ENCODE measurements around the gene RNF41. TPM values are rescaled to one million over a fixed set of nuclear protein-coding genes. Genes with fewer than 3 reads are reported as not detected.

RNF41 gene
- total RNA-seq, 4 donors from 2014 or later, result 64.4 to 165 (median 109) TPM

GRCh38 chr12:56155256-56155845 is 66.4 kb downstream of the RNF41 start:
- peaks cover 10 to 11% (median 10%) of the 10 kb centered on the region in 4 donors for H3K36me3 ChIP-seq
- H3K9me3 ChIP-seq, result no peaks in the 10 kb centered on the region
- peaks cover 33 to 57% (median 52%) of the 10 kb centered on the region in 4 donors for H3K4me1 ChIP-seq
- intact Hi-C loops (cut with DNase I), result no loop called here
- TF ChIP-seq, protein P1, sequence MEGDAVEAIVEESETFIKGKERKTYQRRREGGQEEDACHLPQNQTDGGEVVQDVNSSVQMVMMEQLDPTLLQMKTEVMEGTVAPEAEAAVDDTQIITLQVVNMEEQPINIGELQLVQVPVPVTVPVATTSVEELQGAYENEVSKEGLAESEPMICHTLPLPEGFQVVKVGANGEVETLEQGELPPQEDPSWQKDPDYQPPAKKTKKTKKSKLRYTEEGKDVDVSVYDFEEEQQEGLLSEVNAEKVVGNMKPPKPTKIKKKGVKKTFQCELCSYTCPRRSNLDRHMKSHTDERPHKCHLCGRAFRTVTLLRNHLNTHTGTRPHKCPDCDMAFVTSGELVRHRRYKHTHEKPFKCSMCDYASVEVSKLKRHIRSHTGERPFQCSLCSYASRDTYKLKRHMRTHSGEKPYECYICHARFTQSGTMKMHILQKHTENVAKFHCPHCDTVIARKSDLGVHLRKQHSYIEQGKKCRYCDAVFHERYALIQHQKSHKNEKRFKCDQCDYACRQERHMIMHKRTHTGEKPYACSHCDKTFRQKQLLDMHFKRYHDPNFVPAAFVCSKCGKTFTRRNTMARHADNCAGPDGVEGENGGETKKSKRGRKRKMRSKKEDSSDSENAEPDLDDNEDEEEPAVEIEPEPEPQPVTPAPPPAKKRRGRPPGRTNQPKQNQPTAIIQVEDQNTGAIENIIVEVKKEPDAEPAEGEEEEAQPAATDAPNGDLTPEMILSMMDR (IDR thresholded peaks at IDR 0.05), result no peak
- TF ChIP-seq POLR2A (IDR thresholded peaks at IDR 0.05; ENCODE audit: low read depth) (no peak), POLR2AphosphoS5 (IDR thresholded peaks at IDR 0.05) (no peak), EP300 (IDR thresholded peaks at IDR 0.05) (no peak)
- no peak for DNase-seq (ENCODE audit: extremely low spot score)
- H3K4me3 ChIP-seq, result no peak overlapping the region
- no peak overlapping the region for H3K27ac ChIP-seq (replicated peaks in 1 of 4)
- 95% methylated on average over 11 of the region's 11 CpGs for WGBS
- no peaks in the 10 kb centered on the region for H3K27me3 ChIP-seq

DNA sequence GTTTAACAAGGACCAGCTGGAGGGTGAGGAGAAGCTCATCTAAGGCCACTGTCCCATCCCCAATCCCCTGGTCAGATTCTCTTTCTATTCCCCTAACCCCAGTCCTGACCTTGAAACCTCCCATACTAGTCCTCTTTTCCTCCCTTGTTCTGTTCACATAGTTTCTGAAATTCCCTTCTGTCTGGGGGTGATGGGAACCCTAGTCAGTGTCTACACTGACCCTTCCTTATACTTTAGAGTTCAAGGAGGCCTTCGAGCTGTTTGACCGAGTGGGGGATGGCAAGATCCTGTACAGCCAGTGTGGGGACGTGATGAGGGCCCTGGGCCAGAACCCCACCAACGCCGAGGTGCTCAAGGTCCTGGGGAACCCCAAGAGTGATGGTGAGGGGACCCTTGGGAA is 66.9 kb downstream of the RNF41 start:
- peaks cover 5 to 7% (median 5%) of the 10 kb centered on the region in 4 donors for H3K36me3 ChIP-seq
- H3K9me3 ChIP-seq, result no peaks in the 10 kb centered on the region
- TF ChIP-seq POLR2AphosphoS5 (IDR thresholded peaks at IDR 0.05) (no peak), POLR2A (IDR thresholded peaks at IDR 0.05; ENCODE audit: low read depth) (no peak), EP300 (IDR thresholded peaks at IDR 0.05) (no peak)
- TF ChIP-seq, protein P1 (IDR thresholded peaks at IDR 0.05), result no peak
- intact Hi-C loops (cut with DNase I), result no loop called here
- DNase-seq (ENCODE audit: extremely low spot score), result no peak
- peaks cover 27 to 52% (median 47%) of the 10 kb centered on the region in 4 donors for H3K4me1 ChIP-seq
- H3K27me3 ChIP-seq, result no peaks in the 10 kb centered on the region
- H3K27ac ChIP-seq (replicated peaks in 1 of 4), result no peak overlapping the region
- WGBS, result 86% methylated on average over 5 of the region's 5 CpGs
- no peak overlapping the region for H3K4me3 ChIP-seq

GRCh38 chr12:56154246-56154771 is 67.4 kb downstream of the RNF41 start:
- H3K27ac ChIP-seq (replicated peaks in 1 of 4), result no peak overlapping the region

GRCh38 chr12:56153678-56154065 is 68.0 kb downstream of the RNF41 start:
- peaks cover 0 to 4% (median 0%) of the 10 kb centered on the region in 4 donors for H3K36me3 ChIP-seq
- WGBS, result 83% methylated on average over 5 of the region's 5 CpGs
- H3K27ac ChIP-seq (replicated peaks in 1 of 4), result no peak overlapping the region
- H3K9me3 ChIP-seq, result no peaks in the 10 kb centered on the region
- no peak for TF ChIP-seq POLR2A (IDR thresholded peaks at IDR 0.05; ENCODE audit: low read depth)
- no peak for TF ChIP-seq EP300 (IDR thresholded peaks at IDR 0.05)
- TF ChIP-seq, protein P1 (IDR thresholded peaks at IDR 0.05), result no peak
- no peak for TF ChIP-seq POLR2AphosphoS5 (IDR thresholded peaks at IDR 0.05)
- no peak for DNase-seq (ENCODE audit: extremely low spot score)
- no peaks in the 10 kb centered on the region for H3K27me3 ChIP-seq
- no peak overlapping the region for H3K4me3 ChIP-seq
- intact Hi-C loops (cut with DNase I), result no loop called here
- peaks cover 25 to 47% (median 41%) of the 10 kb centered on the region in 4 donors for H3K4me1 ChIP-seq

More at GRCh38 chr12:56154246-56154771, 67.4 kb downstream of the RNF41 start:
- Histone ChIP-seq H3K4me1 (peaks cover 25 to 47% (median 42%) of the 10 kb centered on the region in 4 donors), H3K27me3 (no peaks in the 10 kb centered on the region), H3K36me3 (peaks cover 0 to 5% (median under 1%) of the 10 kb centered on the region in 4 donors), H3K9me3 (no peaks in the 10 kb centered on the region), H3K4me3 (no peak overlapping the region)
- TF ChIP-seq EP300 (IDR thresholded peaks at IDR 0.05) (no peak), POLR2A (IDR thresholded peaks at IDR 0.05; ENCODE audit: low read depth) (no peak), POLR2AphosphoS5 (IDR thresholded peaks at IDR 0.05) (no peak)
- TF ChIP-seq, protein P1 (IDR thresholded peaks at IDR 0.05), result no peak
- WGBS, result 83% methylated on average over 1 of the region's 1 CpG
- intact Hi-C loops (cut with DNase I), result no loop called here
- no peak for DNase-seq (ENCODE audit: extremely low spot score)
